Breast epithelium (tissue), 3 donors: ENCODE data around the gene APPL2.

Source experiments
- CTCF ChIP-seq, 3 donors: fragments of 450-650 bp; IDR thresholded peaks; one replicate each; pipeline ENCODE4 v1.5.1; 2016 to 2017; ENCODE audit warnings: antibody characterized with exemption in 3 of 3, mild to moderate bottlenecking in 3 of 3, moderate library complexity in 3 of 3
- POLR2A ChIP-seq: fragments of 450-650 bp; IDR thresholded peaks from one replicate; pipeline ENCODE4 v1.6.1; 2016; ENCODE audit warnings: antibody characterized with exemption, mild to moderate bottlenecking, moderate library complexity

GRCh38 chr12:105256921-105257320, 20.9 kb upstream of the APPL2 start:
- TF ChIP-seq CTCF (IDR thresholded peaks at IDR 0.05), result no peak
- no peak for TF ChIP-seq POLR2A
